ENCODE measurements around the gene CCR1.

- TF ChIP-seq POLR2AphosphoS5 (IDR thresholded peaks at IDR 0.05) (no peak), POLR2A (IDR thresholded peaks at IDR 0.05) (no peak)
These were observed 11.7 kb downstream of the CCR1 start for GRCh38 chr3:46196261-46196957.

All from suprapubic skin (tissue), 4 donors.